ENCODE results near the gene FMNL3. TPM values are rescaled to one million over a fixed set of nuclear protein-coding genes. Genes with fewer than 3 reads are reported as not detected.
"Not testable (repeated sequence)": the region's sequence is repeated elsewhere in the genome, so short reads cannot be mapped to it uniquely, and the experiment has no call there.

The FMNL3 gene
- polyA plus RNA-seq, 2 donors, result 1.4 to 1.7 TPM

GRCh38 chr12:49740277-49740676 lies 33.1 kb upstream of the FMNL3 start:
- H3K27me3 ChIP-seq (ENCODE audit: control insufficient read depth in 1 of 2, insufficient read depth in 2 of 2, low read length in 2 of 2); H3K36me3 ChIP-seq (ENCODE audit: control insufficient read depth in 2 of 2, insufficient read depth in 2 of 2, low read length in 1 of 2); H3K4me1 ChIP-seq (ENCODE audit: control insufficient read depth in 2 of 2, insufficient read depth in 2 of 2, low read length in 1 of 2); H3K4me3 ChIP-seq (ENCODE audit: low read depth in 1 of 2, low read length in 2 of 2); H3K27ac ChIP-seq (ENCODE audit: low read depth in 2 of 2, low read length in 1 of 2); H3K9me3 ChIP-seq (ENCODE audit: control insufficient read depth in 2 of 2, insufficient read depth in 1 of 2, low read depth in 1 of 2, low read length in 1 of 2): not testable (repeated sequence)
- WGBS, 2 donors, result 91 to 95% methylated on average over 12 of the region's 12 CpGs

GRCh38 chr12:49738721-49739120 lies 31.5 kb upstream of the FMNL3 start:
- whole genome bisulfite sequencing, 2 donors, result 88 to 95% methylated on average over 5 of the region's 5 CpGs
- H3K27ac ChIP-seq (ENCODE audit: low read depth in 2 of 2, low read length in 1 of 2); H3K4me3 ChIP-seq (ENCODE audit: low read depth in 1 of 2, low read length in 2 of 2); H3K9me3 ChIP-seq (ENCODE audit: control insufficient read depth in 2 of 2, insufficient read depth in 1 of 2, low read depth in 1 of 2, low read length in 1 of 2); H3K4me1 ChIP-seq (ENCODE audit: control insufficient read depth in 2 of 2, insufficient read depth in 2 of 2, low read length in 1 of 2); H3K36me3 ChIP-seq (ENCODE audit: control insufficient read depth in 2 of 2, insufficient read depth in 2 of 2, low read length in 1 of 2); H3K27me3 ChIP-seq (ENCODE audit: control insufficient read depth in 1 of 2, insufficient read depth in 2 of 2, low read length in 2 of 2): not testable (repeated sequence)

- H3K4me3 ChIP-seq (ENCODE audit: low read depth in 1 of 2, low read length in 2 of 2); H3K27me3 ChIP-seq (ENCODE audit: control insufficient read depth in 1 of 2, insufficient read depth in 2 of 2, low read length in 2 of 2); H3K27ac ChIP-seq (ENCODE audit: low read depth in 2 of 2, low read length in 1 of 2); H3K4me1 ChIP-seq (ENCODE audit: control insufficient read depth in 2 of 2, insufficient read depth in 2 of 2, low read length in 1 of 2); H3K9me3 ChIP-seq (ENCODE audit: control insufficient read depth in 2 of 2, insufficient read depth in 1 of 2, low read depth in 1 of 2, low read length in 1 of 2); H3K36me3 ChIP-seq (ENCODE audit: control insufficient read depth in 2 of 2, insufficient read depth in 2 of 2, low read length in 1 of 2): not testable (repeated sequence)
- WGBS, 2 donors, result 96 to 97% methylated on average over 6 to 7 of the region's 7 CpGs
These were observed 27.7 kb upstream of the FMNL3 start for GRCh38 chr12:49734900-49735299.

- no peak overlapping the region for H3K4me3 ChIP-seq (ENCODE audit: low read depth in 1 of 2, low read length in 2 of 2)
- H3K9me3 ChIP-seq (ENCODE audit: control insufficient read depth in 2 of 2, insufficient read depth in 1 of 2, low read depth in 1 of 2, low read length in 1 of 2), result no peaks in the 10 kb centered on the region
- H3K36me3 ChIP-seq (ENCODE audit: control insufficient read depth in 2 of 2, insufficient read depth in 2 of 2, low read length in 1 of 2), result no peaks in the 10 kb centered on the region
- no peaks in the 10 kb centered on the region for H3K27me3 ChIP-seq (ENCODE audit: control insufficient read depth in 1 of 2, insufficient read depth in 2 of 2, low read length in 2 of 2)
- H3K27ac ChIP-seq (ENCODE audit: low read depth in 2 of 2, low read length in 1 of 2), result no peak overlapping the region
- peaks cover 0 to 2% of the 10 kb centered on the region in 2 donors for H3K4me1 ChIP-seq (ENCODE audit: control insufficient read depth in 2 of 2, insufficient read depth in 2 of 2, low read length in 1 of 2)
- WGBS, 2 donors, result 73 to 76% methylated on average over 10 of the region's 10 CpGs
These were observed 26.2 kb upstream of the FMNL3 start for GRCh38 chr12:49733219-49734017.

- Histone ChIP-seq H3K4me1 (ENCODE audit: control insufficient read depth in 2 of 2, insufficient read depth in 2 of 2, low read length in 1 of 2) (peaks cover 0 to 2% of the 10 kb centered on the region in 2 donors), H3K4me3 (ENCODE audit: low read depth in 1 of 2, low read length in 2 of 2) (no peak overlapping the region), H3K36me3 (ENCODE audit: control insufficient read depth in 2 of 2, insufficient read depth in 2 of 2, low read length in 1 of 2) (no peaks in the 10 kb centered on the region), H3K27me3 (ENCODE audit: control insufficient read depth in 1 of 2, insufficient read depth in 2 of 2, low read length in 2 of 2) (no peaks in the 10 kb centered on the region), H3K27ac (ENCODE audit: low read depth in 2 of 2, low read length in 1 of 2) (no peak overlapping the region), H3K9me3 (ENCODE audit: control insufficient read depth in 2 of 2, insufficient read depth in 1 of 2, low read depth in 1 of 2, low read length in 1 of 2) (no peaks in the 10 kb centered on the region)
- 89 to 92% methylated on average over 3 of the region's 3 CpGs for WGBS, 2 donors
These were observed 23.4 kb upstream of the FMNL3 start for GRCh38 chr12:49730568-49731101.

GRCh38 chr12:49730050-49730449 lies 22.8 kb upstream of the FMNL3 start:
- Histone ChIP-seq H3K4me1 (ENCODE audit: control insufficient read depth in 2 of 2, insufficient read depth in 2 of 2, low read length in 1 of 2) (peaks cover 0 to 2% of the 10 kb centered on the region in 2 donors), H3K36me3 (ENCODE audit: control insufficient read depth in 2 of 2, insufficient read depth in 2 of 2, low read length in 1 of 2) (no peaks in the 10 kb centered on the region), H3K27me3 (ENCODE audit: control insufficient read depth in 1 of 2, insufficient read depth in 2 of 2, low read length in 2 of 2) (no peaks in the 10 kb centered on the region), H3K27ac (ENCODE audit: low read depth in 2 of 2, low read length in 1 of 2) (no peak overlapping the region), H3K4me3 (ENCODE audit: low read depth in 1 of 2, low read length in 2 of 2) (no peak overlapping the region), H3K9me3 (ENCODE audit: control insufficient read depth in 2 of 2, insufficient read depth in 1 of 2, low read depth in 1 of 2, low read length in 1 of 2) (no peaks in the 10 kb centered on the region)
- WGBS, 2 donors, result 73 to 80% methylated on average over 1 of the region's 1 CpG

- no peaks in the 10 kb centered on the region for H3K36me3 ChIP-seq (ENCODE audit: control insufficient read depth in 2 of 2, insufficient read depth in 2 of 2, low read length in 1 of 2)
- no peaks in the 10 kb centered on the region for H3K4me1 ChIP-seq (ENCODE audit: control insufficient read depth in 2 of 2, insufficient read depth in 2 of 2, low read length in 1 of 2)
- no peak overlapping the region for H3K27ac ChIP-seq (ENCODE audit: low read depth in 2 of 2, low read length in 1 of 2)
- H3K4me3 ChIP-seq (ENCODE audit: low read depth in 1 of 2, low read length in 2 of 2), result no peak overlapping the region
- 90 to 97% methylated on average over 3 of the region's 3 CpGs for WGBS, 2 donors
- no peaks in the 10 kb centered on the region for H3K27me3 ChIP-seq (ENCODE audit: control insufficient read depth in 1 of 2, insufficient read depth in 2 of 2, low read length in 2 of 2)
- H3K9me3 ChIP-seq (ENCODE audit: control insufficient read depth in 2 of 2, insufficient read depth in 1 of 2, low read depth in 1 of 2, low read length in 1 of 2), result no peaks in the 10 kb centered on the region
These were observed 21.2 kb upstream of the FMNL3 start for GRCh38 chr12:49728446-49728845.

- not testable (repeated sequence) for H3K27ac ChIP-seq (ENCODE audit: low read depth in 2 of 2, low read length in 1 of 2)
These were observed 14.2 kb upstream of the FMNL3 start for GRCh38 chr12:49721355-49721754.

GRCh38 chr12:49720214-49720613 lies 13.0 kb upstream of the FMNL3 start:
- H3K9me3 ChIP-seq (ENCODE audit: control insufficient read depth in 2 of 2, insufficient read depth in 1 of 2, low read depth in 1 of 2, low read length in 1 of 2), result no peaks in the 10 kb centered on the region
- 53 to 54% methylated on average over 1 of the region's 1 CpG for WGBS, 2 donors
- H3K36me3 ChIP-seq (ENCODE audit: control insufficient read depth in 2 of 2, insufficient read depth in 2 of 2, low read length in 1 of 2), result no peaks in the 10 kb centered on the region
- no peak overlapping the region for H3K4me3 ChIP-seq (ENCODE audit: low read depth in 1 of 2, low read length in 2 of 2)
- no peaks in the 10 kb centered on the region for H3K27me3 ChIP-seq (ENCODE audit: control insufficient read depth in 1 of 2, insufficient read depth in 2 of 2, low read length in 2 of 2)
- no peak overlapping the region for H3K27ac ChIP-seq (ENCODE audit: low read depth in 2 of 2, low read length in 1 of 2)
- H3K4me1 ChIP-seq (ENCODE audit: control insufficient read depth in 2 of 2, insufficient read depth in 2 of 2, low read length in 1 of 2), result no peaks in the 10 kb centered on the region

More at GRCh38 chr12:49721355-49721754, 14.2 kb upstream of the FMNL3 start:
- not testable (repeated sequence) for H3K27me3 ChIP-seq (ENCODE audit: control insufficient read depth in 1 of 2, insufficient read depth in 2 of 2, low read length in 2 of 2); H3K9me3 ChIP-seq (ENCODE audit: control insufficient read depth in 2 of 2, insufficient read depth in 1 of 2, low read depth in 1 of 2, low read length in 1 of 2); H3K36me3 ChIP-seq (ENCODE audit: control insufficient read depth in 2 of 2, insufficient read depth in 2 of 2, low read length in 1 of 2); H3K4me1 ChIP-seq (ENCODE audit: control insufficient read depth in 2 of 2, insufficient read depth in 2 of 2, low read length in 1 of 2); H3K4me3 ChIP-seq (ENCODE audit: low read depth in 1 of 2, low read length in 2 of 2)
- WGBS, 2 donors, result 84 to 89% methylated on average over 3 of the region's 3 CpGs

GRCh38 chr12:49717800-49718199 lies 10.6 kb upstream of the FMNL3 start:
- not testable (repeated sequence) for H3K27ac ChIP-seq (ENCODE audit: low read depth in 2 of 2, low read length in 1 of 2); H3K27me3 ChIP-seq (ENCODE audit: control insufficient read depth in 1 of 2, insufficient read depth in 2 of 2, low read length in 2 of 2); H3K36me3 ChIP-seq (ENCODE audit: control insufficient read depth in 2 of 2, insufficient read depth in 2 of 2, low read length in 1 of 2); H3K4me3 ChIP-seq (ENCODE audit: low read depth in 1 of 2, low read length in 2 of 2); H3K9me3 ChIP-seq (ENCODE audit: control insufficient read depth in 2 of 2, insufficient read depth in 1 of 2, low read depth in 1 of 2, low read length in 1 of 2); H3K4me1 ChIP-seq (ENCODE audit: control insufficient read depth in 2 of 2, insufficient read depth in 2 of 2, low read length in 1 of 2)
- 80 to 90% methylated on average over 3 of the region's 3 CpGs for WGBS, 2 donors
